Astrocyte of the hippocampus (primary cell): Measurements from ENCODE around the gene ARHGAP21.
"Not testable (repeated sequence)": the region's sequence is repeated elsewhere in the genome, so short reads cannot be mapped to it uniquely, and the experiment has no call there.

Source experiments
- DNase-seq: peaks from one replicate; pipeline ENCODE4 v3.0.0; 2011; ENCODE audit warnings: low read depth, low spot score

ARHGAP21 gene

DNA sequence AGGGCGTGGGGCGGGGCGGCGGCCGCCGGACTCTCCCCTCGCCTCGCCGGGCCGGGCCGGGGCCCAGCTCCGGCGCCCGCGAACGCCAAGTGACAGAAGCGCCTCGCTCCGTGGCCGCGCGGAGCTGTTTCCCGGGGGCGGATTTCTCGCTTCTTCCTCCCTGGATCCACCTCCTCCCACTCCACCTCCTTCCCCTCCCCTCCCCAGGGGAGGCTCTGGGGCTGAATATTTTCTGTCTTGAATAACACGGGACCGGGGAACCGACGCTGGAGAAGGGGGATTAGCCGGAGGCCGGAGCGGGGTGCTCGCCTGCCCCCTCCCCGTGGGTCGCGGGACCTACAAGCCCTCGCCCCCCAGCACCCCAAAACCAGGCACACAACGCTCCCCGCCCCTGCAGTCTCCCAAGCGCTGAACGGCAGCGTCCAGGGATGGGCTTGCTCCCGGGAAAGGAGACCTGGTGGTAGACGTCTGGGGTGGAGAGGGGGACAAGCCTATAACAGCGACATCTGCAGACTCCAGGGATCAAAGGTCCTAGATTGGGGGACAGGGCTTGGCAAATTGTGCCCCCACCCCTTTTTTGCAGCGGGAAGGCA, at the start of gene ARHGAP21:
Gene ARHGAP21 (minus strand): TSS at position 100 of the 593 bp plus-strand sequence. CDS start 1,988 bp downstream, outside the sequence.
- DNase-seq: peak; percentile 87

DNA sequence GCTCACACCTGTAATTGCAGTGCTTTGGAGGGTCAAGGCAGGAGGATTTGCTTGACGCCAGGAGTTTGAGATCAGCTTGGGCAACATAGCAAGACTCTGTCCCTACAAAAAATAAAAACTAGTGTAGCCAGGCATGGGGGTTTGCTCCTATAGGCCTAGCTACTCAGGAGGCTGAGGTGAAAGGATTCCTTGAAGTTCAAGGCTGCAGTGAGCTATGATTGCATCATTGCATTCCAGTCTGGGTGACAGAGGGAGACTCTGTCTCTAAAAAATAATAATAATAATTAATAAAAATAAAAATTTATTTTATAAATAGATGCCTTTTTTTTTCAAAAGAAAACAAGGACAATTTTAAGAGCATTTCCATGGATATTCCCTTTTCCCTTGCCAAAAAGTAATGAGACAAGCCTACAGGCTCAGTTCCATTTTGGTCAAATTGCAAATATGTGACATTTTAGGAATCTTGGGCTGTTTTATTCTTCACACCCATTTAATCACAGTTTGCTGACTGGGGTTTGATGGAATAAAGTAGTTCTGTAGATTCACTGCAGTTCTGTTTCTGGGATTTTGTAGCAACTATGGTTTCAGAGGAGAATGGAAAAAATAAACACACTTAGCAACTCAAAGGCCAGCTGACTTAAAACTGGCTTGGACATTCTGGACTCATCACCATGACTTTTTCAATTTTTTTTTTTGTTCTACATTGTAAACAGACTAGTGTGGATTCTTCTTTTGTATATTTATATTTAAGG, 48.4 kb upstream of the ARHGAP21 start:
- no peak for DNase-seq

DNA sequence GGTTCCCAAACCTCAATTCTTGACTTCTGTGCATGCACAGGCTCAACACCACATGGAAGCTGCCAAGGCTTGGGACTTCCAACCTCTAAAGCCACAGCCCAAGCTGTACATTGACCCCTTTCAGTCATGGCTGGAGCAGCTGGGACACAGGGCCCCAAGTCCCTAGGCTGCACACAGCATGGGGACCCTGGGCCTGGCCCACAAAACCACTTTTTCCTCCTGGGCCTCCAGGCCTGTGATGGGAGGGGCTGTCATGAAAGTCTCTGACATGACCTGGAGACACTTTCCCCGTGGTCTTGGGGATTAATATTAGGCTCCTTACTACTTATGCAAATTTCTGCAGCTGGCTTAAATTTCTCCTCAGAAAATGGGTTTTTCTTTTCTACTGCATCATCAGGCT, 41.3 kb upstream of the ARHGAP21 start:
- DNase-seq: not testable (repeated sequence)

DNA sequence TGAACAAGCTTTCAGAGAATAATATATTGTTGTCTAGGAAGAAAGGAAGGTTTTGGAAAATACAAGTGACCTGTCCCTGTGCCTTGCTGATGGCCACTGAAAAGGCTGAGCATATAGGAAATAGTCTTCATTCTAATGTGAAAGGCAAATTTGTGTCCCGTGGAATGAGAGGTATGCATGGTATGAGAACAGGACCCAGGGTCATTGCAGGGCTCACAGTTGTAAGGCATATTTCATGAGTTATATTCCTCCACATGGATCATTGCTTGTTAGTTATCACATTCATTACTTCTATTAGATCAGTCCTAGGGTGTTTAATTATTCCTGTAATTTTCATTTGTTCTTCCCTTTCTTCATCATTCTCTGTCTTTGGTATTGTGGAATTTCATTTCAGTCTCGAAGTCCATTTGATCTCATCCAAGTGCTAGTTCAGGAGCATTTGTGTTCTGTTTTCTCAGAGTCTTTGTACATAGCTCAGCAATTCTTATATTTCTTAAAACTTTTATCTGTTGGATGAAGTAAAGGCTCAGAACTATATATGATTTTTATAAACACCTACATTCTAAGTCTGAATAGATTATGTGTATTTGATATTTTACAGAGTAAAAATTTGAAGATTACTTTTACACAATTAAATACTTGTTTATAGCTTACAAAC, 39.4 kb upstream of the ARHGAP21 start:
- DNase-seq: peak; percentile 65

DNA sequence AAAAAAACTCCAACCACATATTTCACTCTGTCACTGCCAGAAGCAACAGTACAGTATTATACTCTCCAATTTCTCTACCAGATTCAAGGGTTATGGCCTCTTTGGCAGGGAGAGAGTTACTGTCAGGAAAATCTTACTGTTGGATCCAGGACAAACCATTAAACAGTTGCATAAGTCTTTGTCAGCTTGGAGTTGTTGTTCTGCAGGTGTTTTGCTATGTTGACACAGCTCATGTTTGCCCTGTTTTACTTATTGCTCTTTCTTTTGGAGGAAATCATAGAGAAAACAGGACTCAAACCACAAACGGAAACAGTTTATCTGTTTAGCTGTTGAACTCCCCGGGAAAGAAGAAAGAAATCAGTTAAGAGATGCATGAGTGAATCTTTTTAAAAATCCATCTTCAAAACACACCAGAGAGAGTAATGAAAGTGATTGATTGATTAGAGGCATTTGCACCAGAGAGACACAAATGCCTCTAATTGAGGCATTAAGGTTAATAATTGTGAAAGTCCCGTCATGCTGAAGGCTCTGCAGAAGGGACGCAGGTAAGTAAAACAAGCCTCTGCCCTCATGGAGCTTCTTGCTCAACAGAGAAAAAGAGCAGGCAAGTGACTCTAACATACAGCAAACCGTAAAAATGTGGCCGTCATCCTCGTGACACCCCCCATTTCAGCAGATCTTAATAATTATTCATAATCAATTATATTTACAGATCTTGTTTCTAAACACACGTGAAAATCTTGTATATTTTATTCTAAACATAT, 38.7 kb upstream of the ARHGAP21 start:
- DNase-seq: peak; percentile 48

DNA sequence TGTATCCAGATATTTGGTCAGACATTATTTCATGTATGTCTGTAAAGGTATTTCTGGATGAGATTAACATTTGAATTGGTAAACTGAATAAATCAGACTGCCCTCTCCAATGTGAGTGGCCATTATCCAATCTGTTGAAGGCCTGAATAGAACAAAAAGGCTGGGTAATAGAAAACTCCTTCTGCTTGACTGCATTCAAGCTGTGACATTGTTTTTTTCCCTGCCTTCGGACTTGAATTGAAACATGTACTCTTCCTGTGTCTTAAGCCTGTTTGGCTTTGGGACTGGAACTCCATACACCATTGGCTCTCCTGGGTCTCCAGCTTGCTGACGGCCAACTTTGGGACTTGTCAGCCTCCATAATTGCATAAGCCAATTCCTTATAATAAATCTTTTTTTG, 36.0 kb upstream of the ARHGAP21 start:
- peak; percentile 30 for DNase-seq

DNA sequence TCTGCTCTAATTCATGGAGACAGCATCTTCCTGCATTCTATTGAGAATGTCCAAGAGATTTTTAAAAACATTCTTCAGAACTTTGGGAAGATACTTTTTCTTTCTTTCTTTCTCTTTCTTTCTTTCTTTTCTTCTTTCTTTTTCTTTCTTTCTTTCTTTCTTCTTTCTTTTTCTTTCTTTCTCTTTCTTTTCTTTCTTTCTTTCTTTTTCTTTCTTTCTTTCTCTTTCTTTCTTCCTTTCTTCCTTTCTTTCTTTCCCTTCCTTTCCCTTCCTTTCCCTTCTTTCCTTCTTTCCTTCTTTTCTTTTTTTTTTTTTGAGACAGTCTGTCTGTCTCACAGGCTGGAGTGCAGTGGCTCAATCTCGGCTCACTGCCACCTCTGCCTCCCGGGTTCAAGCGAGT, 34.6 kb upstream of the ARHGAP21 start:
- DNase-seq: not testable (repeated sequence)

DNA sequence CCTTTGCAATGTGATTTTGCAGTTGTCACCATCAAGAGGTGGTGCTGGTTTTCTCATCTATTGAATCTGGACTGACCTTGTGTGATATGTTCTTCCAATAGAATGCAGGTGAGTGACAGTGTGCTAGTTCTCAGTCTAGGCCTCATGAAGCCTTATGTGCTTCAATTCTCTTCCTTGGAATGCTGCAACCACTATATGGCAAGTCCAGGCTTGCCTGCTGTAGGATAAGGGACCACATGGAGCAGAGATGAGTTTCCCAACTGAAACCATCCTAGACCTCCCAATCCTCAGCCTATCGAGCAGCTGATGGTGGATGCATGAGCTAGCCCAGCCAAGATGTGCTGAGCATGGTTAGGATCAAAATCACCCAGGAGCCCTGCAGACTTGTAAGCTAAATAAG, 32.6 kb upstream of the ARHGAP21 start:
- no peak for DNase-seq

DNA sequence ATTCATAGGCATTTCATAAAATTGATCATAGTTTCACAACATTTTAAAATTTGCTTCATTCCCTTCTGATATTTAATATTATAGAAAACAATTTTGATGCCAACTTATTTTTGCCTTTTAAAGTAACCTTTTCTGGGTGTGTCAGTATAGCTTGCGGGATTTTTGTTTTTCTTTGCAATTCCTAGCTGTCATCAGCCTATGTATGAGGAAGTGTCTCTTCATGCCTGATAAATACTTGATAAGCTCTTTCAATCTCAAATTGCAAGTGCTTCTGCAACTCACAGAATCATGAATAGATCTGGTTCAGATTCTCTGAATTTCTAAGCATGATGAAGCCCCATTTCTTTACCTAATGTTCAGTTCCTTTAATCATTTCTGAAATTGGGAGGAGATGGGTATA, 28.0 kb upstream of the ARHGAP21 start:
- no peak for DNase-seq

DNA sequence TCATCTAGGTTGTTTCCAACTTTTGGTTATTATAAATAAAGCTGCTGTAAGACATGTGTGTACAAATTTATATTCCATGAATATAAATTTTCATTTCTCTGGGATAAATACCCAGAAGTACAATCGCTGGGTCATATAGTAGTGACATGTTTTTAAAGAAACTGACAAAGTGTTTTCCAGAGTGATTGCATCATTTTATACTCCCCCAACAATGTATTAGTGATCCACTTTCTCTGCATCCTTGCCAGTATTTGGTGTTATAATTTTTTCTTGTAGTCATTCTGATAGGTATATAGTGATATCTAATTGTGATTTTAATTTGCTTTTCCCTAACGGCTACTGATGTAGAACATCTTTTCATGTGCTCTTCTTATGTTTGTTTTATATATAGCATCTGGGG, 27.0 kb upstream of the ARHGAP21 start:
- no peak for DNase-seq

DNA sequence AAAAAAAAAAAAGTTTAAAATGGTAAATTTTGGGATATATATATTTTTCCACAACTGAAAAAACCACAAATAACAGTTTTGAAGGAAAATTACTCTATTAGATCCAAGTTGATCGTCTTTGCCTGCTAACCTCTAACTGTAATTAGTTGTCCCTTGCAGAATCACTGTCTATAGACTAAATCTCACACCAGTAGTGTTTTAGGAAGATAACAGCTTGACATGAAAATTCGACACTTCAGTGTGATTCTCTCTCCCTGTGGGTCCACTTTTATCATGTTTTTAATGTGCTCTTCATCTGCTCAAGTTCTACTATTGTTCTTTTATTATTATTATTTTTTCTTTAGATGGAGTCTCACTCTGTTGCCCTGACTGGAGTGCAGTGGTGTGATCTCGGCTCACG, 24.5 kb upstream of the ARHGAP21 start:
- DNase-seq: no peak

DNA sequence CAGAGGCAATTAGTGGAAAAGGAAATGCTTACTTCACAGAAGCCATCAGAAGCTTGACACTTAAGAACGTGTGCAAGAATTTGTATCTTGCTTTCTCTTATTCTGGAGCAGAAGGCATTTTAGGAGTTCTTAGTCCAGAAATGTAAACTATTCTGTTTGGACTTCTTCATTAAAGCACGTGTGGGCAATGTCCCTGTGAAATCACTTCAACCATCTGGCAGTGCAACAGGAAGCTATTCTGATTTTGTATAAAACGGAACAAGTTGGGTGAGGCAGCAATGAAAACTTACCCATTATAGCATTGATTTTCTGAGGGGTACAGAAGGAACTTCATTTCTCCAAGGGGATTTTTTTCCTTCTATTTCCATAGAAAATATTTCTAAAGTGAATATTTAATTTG, 21.3 kb upstream of the ARHGAP21 start:
- no peak for DNase-seq

DNA sequence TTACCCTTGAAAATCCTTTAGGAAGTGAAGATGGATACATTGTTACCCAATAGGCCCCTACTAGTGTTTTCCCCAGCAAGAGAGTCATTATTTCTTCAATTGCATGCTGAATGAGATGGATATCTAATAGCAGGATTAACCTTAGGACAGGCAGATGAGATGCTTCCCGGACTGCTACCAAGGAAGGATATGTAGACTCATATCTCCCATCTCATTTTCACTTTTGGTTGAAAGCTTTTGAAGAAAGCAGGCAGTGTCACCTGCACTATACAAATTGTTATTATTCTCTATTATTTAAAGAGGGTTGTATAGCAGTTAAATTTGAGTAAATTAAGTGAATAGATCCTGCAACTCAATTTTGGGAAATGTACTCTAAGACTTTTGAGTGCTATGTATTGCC, 17.0 kb upstream of the ARHGAP21 start:
- DNase-seq: no peak

DNA sequence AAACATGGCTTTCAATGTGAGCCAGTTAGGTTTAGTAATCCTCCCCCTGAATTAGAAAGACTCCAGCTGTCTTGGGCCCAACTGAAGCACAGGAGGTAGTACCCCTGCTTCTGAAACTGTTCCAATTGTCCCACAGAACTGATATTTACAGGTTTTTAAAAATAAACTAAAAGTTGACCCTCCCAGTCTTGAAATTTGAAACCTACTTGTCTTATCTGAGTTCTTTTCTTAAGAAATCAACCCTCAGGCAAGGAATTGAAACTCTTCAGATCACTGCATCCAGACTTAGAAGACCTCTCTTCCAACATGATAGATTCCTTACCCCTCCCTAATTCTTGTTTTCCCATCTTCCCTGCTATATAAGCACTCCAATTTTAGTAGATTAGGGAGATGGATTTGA, 13.3 kb upstream of the ARHGAP21 start:
- DNase-seq: no peak

DNA sequence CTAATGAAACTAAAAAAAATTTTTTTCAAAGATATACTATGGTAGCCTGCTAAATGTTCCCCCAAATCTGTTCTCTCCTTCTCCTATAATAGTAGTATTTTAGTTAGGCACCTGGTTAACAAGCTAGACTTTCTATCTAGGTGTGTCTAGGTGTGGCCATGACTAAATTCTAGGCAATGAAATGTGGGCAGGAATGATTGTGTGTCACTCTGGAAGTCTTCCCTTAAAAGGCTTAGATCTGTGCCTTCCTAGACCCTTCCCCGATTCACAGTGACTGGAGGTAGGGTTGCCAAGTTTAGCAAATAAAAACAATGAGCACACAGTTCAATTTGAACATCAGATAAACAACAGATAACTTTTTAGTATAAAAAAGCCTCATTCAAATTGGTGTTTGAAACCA, 8.3 kb upstream of the ARHGAP21 start:
- DNase-seq: no peak

DNA sequence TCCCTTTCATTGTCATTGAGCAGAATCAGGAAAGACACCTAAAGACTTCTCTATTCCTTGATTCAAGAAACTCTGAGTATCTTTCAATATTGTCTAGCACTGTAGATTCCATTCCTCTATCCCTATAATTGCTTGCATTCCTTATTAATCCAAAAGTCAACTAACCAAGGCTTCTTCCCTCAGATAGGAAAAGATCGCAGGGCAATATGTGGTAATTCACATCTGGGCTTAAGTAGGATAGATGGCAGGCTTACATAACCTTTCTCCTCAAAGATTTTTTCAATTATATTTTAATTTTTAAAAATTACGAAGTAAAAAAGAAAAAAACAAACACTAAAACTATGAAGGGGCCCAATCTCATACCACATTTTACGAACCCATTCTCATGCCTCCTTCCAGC, 7.1 kb upstream of the ARHGAP21 start:
- no peak for DNase-seq

DNA sequence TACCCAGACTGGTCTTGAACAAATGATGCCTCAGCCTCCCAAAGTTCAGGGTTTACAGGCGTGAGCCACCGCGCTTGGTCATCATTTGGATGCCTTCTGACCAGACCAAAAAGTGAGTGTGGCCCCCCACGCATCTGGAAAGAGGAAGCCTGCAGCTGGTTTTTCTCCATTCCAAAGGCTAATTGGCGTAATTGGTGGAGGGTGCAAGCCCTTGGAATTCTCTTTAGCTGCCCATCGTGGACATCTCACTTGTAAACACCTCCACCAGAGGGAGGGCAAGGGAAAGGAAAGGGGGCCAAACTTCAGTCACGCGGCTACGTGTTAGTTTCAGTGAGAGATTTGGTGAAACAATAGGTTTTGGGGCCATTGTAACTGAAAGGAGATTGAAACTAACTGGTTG, 4.1 kb upstream of the ARHGAP21 start:
- DNase-seq: peak; percentile 26

DNA sequence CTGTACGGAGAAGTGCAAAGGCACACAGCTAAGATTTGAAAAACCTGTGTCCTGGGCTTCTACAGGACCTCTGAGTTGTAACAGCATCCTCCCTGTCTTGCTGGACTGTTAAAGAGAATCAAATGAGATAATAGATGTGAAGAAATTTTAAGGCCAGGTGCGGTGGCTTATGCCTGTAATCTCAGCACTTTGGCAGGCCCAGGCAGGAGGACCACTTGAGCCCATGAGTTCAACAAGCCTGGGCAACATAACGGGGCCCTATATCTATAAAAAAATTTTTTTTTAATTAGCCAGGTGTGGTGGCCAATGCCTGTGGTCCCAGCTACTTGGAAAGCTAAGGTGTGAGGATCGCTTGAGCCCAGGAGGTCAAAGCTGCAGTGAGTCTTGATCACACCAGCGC, 2.9 kb upstream of the ARHGAP21 start:
- no peak for DNase-seq

DNA sequence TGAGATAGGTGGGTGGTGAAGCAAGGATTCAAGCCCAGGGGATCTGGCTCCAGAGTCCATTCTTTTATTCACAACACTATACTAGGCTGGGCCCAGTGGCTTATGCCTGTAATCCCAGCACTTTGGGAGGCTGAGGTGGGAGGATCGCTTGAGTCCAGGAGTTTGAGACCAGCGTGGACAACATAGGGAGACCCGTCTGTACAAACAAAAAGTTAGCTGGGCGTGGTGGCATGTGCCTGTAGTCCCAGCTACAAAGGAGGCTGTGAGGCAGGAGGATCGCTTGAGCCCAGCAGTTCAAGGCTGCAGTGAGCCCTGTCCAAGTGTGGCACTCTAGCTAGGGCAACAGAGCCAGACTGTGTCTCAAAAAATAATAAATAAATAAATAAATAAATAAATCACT, 2.3 kb upstream of the ARHGAP21 start:
- DNase-seq: not testable (repeated sequence)

DNA sequence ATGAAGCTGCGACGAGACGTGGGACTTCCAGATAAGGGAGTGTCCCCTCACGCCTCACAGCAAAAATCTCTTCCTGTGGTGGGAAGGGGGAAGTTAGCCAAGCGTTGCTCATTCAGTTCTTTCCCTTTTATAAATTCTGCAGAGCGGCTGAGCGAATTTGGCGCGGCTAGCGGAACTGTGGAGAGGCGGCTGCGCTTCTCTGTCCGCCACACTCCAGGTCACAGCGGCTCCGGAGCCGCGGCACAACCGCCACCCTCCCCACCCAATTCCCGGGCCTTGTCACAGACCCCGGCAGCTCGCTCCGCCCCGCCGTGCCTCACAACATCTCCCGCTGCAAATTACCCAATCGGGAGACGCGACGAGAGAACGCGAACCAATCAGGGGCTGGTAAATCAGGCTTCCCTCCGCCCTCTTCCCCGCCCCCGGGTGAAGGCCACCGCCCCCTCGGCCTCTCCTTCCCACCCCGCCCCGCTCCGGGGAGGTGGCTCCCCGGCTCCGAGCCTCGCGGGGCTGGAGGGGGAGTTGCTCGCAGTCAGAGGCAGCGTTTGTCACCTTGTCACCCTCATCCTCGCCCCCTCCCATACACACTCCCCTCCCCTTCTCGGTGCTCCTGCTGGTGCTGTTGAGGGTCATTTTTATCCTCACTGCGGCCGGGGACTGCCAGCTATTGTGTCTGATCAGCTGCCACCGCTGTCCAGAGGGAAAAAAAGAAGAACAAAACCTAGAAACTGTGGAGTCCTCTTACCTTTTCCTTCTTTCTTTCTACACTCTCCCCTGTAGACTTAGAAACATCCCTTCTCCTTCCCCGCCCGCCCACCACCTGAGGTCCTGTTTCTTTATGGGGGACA, 918 bp upstream of the ARHGAP21 start:
- peak; percentile 99 for DNase-seq

DNA sequence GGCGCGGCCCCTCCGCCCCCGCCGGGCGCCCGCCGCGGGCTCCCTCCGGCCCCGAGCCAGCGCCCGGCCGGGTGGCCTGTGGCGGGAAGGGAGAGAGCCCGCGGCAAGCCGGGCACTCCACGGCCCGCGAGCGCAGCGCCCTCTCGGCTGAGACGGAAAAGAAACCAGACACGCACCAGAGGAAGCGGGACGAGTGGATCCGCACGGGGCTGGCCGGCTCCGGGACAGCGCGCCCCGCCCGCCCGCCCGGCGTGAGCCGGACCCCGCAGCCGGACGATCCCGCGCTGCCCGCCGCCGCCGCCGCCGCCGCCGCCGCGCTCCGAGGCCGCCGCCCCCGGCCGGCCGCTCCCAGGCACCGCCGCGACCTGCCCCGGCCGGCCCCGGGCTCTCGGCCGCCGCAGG, 300 bp downstream of the ARHGAP21 start:
- no peak for DNase-seq
